M059J (cell line): Measurements from ENCODE around the gene MLXIPL. TPM values are rescaled to one million over a fixed set of nuclear protein-coding genes. Genes with fewer than 3 reads are reported as not detected.
"Not testable (repeated sequence)": the region's sequence is repeated elsewhere in the genome, so short reads cannot be mapped to it uniquely, and the experiment has no call there.

Experiments used
- DNase-seq: peaks from one replicate; pipeline ENCODE4 v3.0.0-alpha.2; 2012; ENCODE audit warnings: low read depth
- total RNA-seq: library from RNA; depleted of rRNA; stranded (reverse); fragments of >200 nt; shearing (Covaris generic); gene quantifications from 2 replicates; pipeline ENCODE4 v1.2.3, GENCODE V29; 2014

Gene MLXIPL
- total RNA-seq, 1 experiment from 2014 or later = 0.71 TPM

GRCh38 chr7:73613954-73614735 lies 10.2 kb downstream of the MLXIPL start:
- DNase-seq = peak; percentile 78

GRCh38 chr7:73612598-73613269 lies 11.6 kb downstream of the MLXIPL start:
- peak; percentile 91 for DNase-seq

- no peak for DNase-seq
Observed at GRCh38 chr7:73611017-73611555, 13.2 kb downstream of the MLXIPL start.

- DNase-seq = no peak
Observed at GRCh38 chr7:73610105-73610504, 14.2 kb downstream of the MLXIPL start.

- DNase-seq = not testable (repeated sequence)
Observed at GRCh38 chr7:73607692-73607983, 16.7 kb downstream of the MLXIPL start.

GRCh38 chr7:73606801-73607691 lies 17.3 kb downstream of the MLXIPL start:
- peak; percentile 48 for DNase-seq

- no peak for DNase-seq
Observed at GRCh38 chr7:73605601-73606220, 18.6 kb downstream of the MLXIPL start.

GRCh38 chr7:73602721-73603651 lies 21.3 kb downstream of the MLXIPL start:
- peak; percentile 36 for DNase-seq

GRCh38 chr7:73599916-73600315 lies 24.4 kb downstream of the MLXIPL start:
- no peak for DNase-seq

GRCh38 chr7:73599151-73599882 lies 25.0 kb downstream of the MLXIPL start:
- DNase-seq = no peak

- DNase-seq = no peak
Observed at GRCh38 chr7:73597978-73598782, 26.1 kb downstream of the MLXIPL start.

- DNase-seq = no peak
Observed at GRCh38 chr7:73596191-73597065, 27.9 kb downstream of the MLXIPL start.

GRCh38 chr7:73595358-73595757 lies 29.0 kb downstream of the MLXIPL start:
- DNase-seq = no peak

GRCh38 chr7:73593207-73594045 lies 30.9 kb downstream of the MLXIPL start:
- DNase-seq = no peak

GRCh38 chr7:73586911-73587310 lies 37.4 kb downstream of the MLXIPL start:
- DNase-seq = no peak

- DNase-seq = no peak
Observed at GRCh38 chr7:73585196-73585595, 39.1 kb downstream of the MLXIPL start.

- no peak for DNase-seq
Observed at GRCh38 chr7:73582664-73583202, 41.6 kb downstream of the MLXIPL start.
